B cell (primary cell): Measurements from ENCODE around the gene DHRS11. TPM values are rescaled to one million over a fixed set of nuclear protein-coding genes. Genes with fewer than 3 reads are reported as not detected.

ENCODE experiments used
- ATAC-seq: fragments of 200-7000 bp; cut with Tn5 transposase; one replicate; pipeline ENCODE4 v1.10.0; 2021; ENCODE audit warnings: low read depth, mild to moderate bottlenecking, moderate number of reproducible peaks, moderate library complexity
- CTCF ChIA-PET: fragments of 350-600 bp; sonication (Branson Sonifier 250); formaldehyde crosslinking; loops from one replicate; lab custom pipeline; 2021; ENCODE audit warnings: antibody characterized with exemption, inconsistent platforms; lab: Charles Lee
- POLR2A ChIA-PET: fragments of 350-600 bp; sonication (Branson Sonifier 250); formaldehyde crosslinking; loops from one replicate; lab custom pipeline; 2021; ENCODE audit warnings: antibody characterized with exemption; lab: Charles Lee
- DNase-seq: peaks from one replicate; pipeline ENCODE4 v3.0.0; 2013
- H2AFZ ChIP-seq: 2 replicates; pipeline ENCODE4 v1.6.1; 2012; ENCODE audit warnings: mild to moderate bottlenecking, low read depth, low read length; ENCODE audit not compliant: insufficient read depth, poor library complexity, severe bottlenecking
- H3K27ac ChIP-seq, 2 donors: 1 replicate in 1 of 2; 2 replicates in 1 of 2; pipeline ENCODE4 v1.5.1; 2012 to 2013; ENCODE audit warnings: low read length in 2 of 2, mild to moderate bottlenecking in 2 of 2, moderate library complexity in 1 of 2
- H3K27me3 ChIP-seq, 4 experiments: fragments of 200-600 bp in 1 of 4; sonication (generic) in 1 of 4; replicated peaks in 1 of 4; 1 replicate in 2 of 4; 2 replicates in 2 of 4; pipeline versions ENCODE4 v1.6.1 to v1.7.0; 2013 to 2016; ENCODE audit warnings: low read length in 3 of 4, mild to moderate bottlenecking in 2 of 4, mixed read lengths in 1 of 4, moderate library complexity in 1 of 4; ENCODE audit not compliant: insufficient read depth in 4 of 4, control insufficient read depth in 3 of 4; ENCODE audit errors: control extremely low read depth in 1 of 4
- H3K36me3 ChIP-seq, 2 experiments: replicated peaks in 1 of 2; 1 replicate in 1 of 2; 2 replicates in 1 of 2; pipeline versions ENCODE4 v1.6.1 to v1.7.1; 2013; ENCODE audit warnings: low read length in 1 of 2; ENCODE audit not compliant: insufficient read depth in 2 of 2, control insufficient read depth in 1 of 2; ENCODE audit errors: control extremely low read depth in 1 of 2, extremely low read depth in 1 of 2
- H3K4me1 ChIP-seq, 2 donors: fragments of 200-600 bp in 1 of 2; sonication (generic) in 1 of 2; 1 replicate in 1 of 2; 2 replicates in 1 of 2; pipeline versions ENCODE4 v1.5.1 to v1.6.1; 2013 to 2017; ENCODE audit warnings: low read length in 2 of 2; ENCODE audit not compliant: control insufficient read depth in 2 of 2, insufficient read depth in 2 of 2
- H3K4me2 ChIP-seq: replicated peaks from 2 replicates; pipeline ENCODE3; 2012; ENCODE audit warnings: mild to moderate bottlenecking, low read depth, low read length; ENCODE audit not compliant: poor library complexity, severe bottlenecking
- H3K4me3 ChIP-seq, 5 experiments: fragments of 200-600 bp in 1 of 5; sonication (generic) in 1 of 5; 1 replicate in 3 of 5; 2 replicates in 2 of 5; pipeline versions ENCODE4 v1.5.1 to v1.7.0; 2011 to 2016; ENCODE audit warnings: low read length in 4 of 5, mild to moderate bottlenecking in 4 of 5, low read depth in 2 of 5, control low read depth in 1 of 5, moderate library complexity in 1 of 5; ENCODE audit not compliant: insufficient read depth in 1 of 5; ENCODE audit errors: control extremely low read depth in 1 of 5, extremely low read depth in 1 of 5
- H3K79me2 ChIP-seq: fragments of 200-600 bp; sonication (generic); one replicate; pipeline ENCODE4 v1.6.0; 2016; ENCODE audit warnings: low read length; ENCODE audit not compliant: control insufficient read depth, insufficient read depth
- H3K9ac ChIP-seq: fragments of 200-600 bp; sonication (generic); 2 replicates; pipeline ENCODE4 v1.6.1; 2017; ENCODE audit warnings: mild to moderate bottlenecking, low read length, moderate library complexity
- H3K9me3 ChIP-seq, 3 donors: one replicate each; pipeline versions ENCODE4 v1.6.1 to v1.7.1; 2013; ENCODE audit warnings: low read length in 2 of 3; ENCODE audit not compliant: control insufficient read depth in 2 of 3, insufficient read depth in 1 of 3; ENCODE audit errors: control extremely low read depth in 1 of 3
- H4K20me1 ChIP-seq: 2 replicates; pipeline ENCODE4 v1.6.0; 2012; ENCODE audit warnings: mild to moderate bottlenecking, low read length; ENCODE audit not compliant: insufficient read depth, control insufficient read depth, poor library complexity, severe bottlenecking
- H3K27ac Mint-ChIP-seq: one replicate; pipeline ENCODE4 v1.8.0; 2021; ENCODE audit warnings: mixed read lengths
- H3K27me3 Mint-ChIP-seq: one replicate; pipeline ENCODE4 v1.8.0; 2021; ENCODE audit warnings: mixed read lengths
- H3K4me1 Mint-ChIP-seq: one replicate; pipeline ENCODE4 v1.8.0; 2021; ENCODE audit warnings: mixed read lengths
- H3K4me3 Mint-ChIP-seq: one replicate; pipeline ENCODE4 v1.8.0; 2021; ENCODE audit warnings: mixed read lengths
- H3K9me3 Mint-ChIP-seq: one replicate; pipeline ENCODE4 v1.8.0; 2022; ENCODE audit warnings: mixed read lengths; ENCODE audit not compliant: insufficient read depth
- EZH2 ChIP-seq: IDR thresholded peaks from 2 replicates; pipeline ENCODE4 v1.6.1; 2012; ENCODE audit warnings: borderline replicate concordance, low read depth, mild to moderate bottlenecking, moderate library complexity, low read length; ENCODE audit not compliant: insufficient read depth, poor library complexity, severe bottlenecking
- WGBS: methylation state at CpG from one replicate; pipeline ENCODE4 v1.1.5; 2013; ENCODE audit warnings: missing lambda C conversion rate; ENCODE audit not compliant: insufficient coverage; 5-methylcytosine and 5-hydroxymethylcytosine counted together
- intact Hi-C: fragments of 100-400 bp; cut with micrococcal nuclease; formaldehyde crosslinking; loops from one replicate; pipeline ENCODE4 v1.10.0; 2022
- polyA plus RNA-seq: library from polyadenylated mRNA; depleted of rRNA; stranded (reverse); fragments of >200 nt; gene quantifications from 2 replicates; pipeline ENCODE4 v1.2.3, GENCODE V29; 2012
- total RNA-seq, 2 donors: library from RNA; stranded (reverse); fragments of 120-200 nt in 1 of 2; gene quantifications; 1 replicate in 1 of 2; 2 replicates in 1 of 2; pipeline versions ENCODE4 v1.2.3 to v1.2.4, GENCODE V29; 2013 to 2022
- TF ChIP-seq, protein P1 (sequence below): fragments of 200-600 bp; IDR thresholded peaks from one replicate; pipeline ENCODE4 v1.8.0; 2022; ENCODE audit warnings: antibody characterized with exemption, mild to moderate bottlenecking

The DHRS11 gene
- total and polyA plus RNA-seq, 2 donors (not counting 1 experiment from before 2014, with no cell fraction given) = 4.3 to 8.2 TPM

GRCh38 chr17:36608280-36608679, 16.6 kb downstream of the DHRS11 start:
- no peak overlapping the region for H2AFZ ChIP-seq
- H3K9ac ChIP-seq = no peak overlapping the region
- no peaks in the 10 kb centered on the region for H3K27me3 ChIP-seq
- H4K20me1 ChIP-seq = peaks cover 16% of the 10 kb centered on the region
- DNase-seq = no peak
- no peak overlapping the region for H3K27ac Mint-ChIP-seq
- H3K36me3 ChIP-seq = no peaks in the 10 kb centered on the region
- WGBS = 82% methylated on average over 7 of the region's 7 CpGs
- ChIA-PET CTCF (interaction anchor here (0.9 to 1.0 kb wide), 2 partner anchors 9 to 439 kb away, joined by 3 read pairs; no protein-coding TSS in a partner anchor), POLR2A (no interaction called here)
- peaks cover 0 to 16% of the 10 kb centered on the region in 2 donors for H3K4me1 ChIP-seq
- ATAC-seq = no peak
- H3K4me1 Mint-ChIP-seq = peaks cover 31% of the 10 kb centered on the region
- H3K79me2 ChIP-seq = peaks cover 20% of the 10 kb centered on the region
- H3K27ac ChIP-seq = no peak overlapping the region
- no peaks in the 10 kb centered on the region for H3K27me3 Mint-ChIP-seq
- no peak for TF ChIP-seq EZH2
- TF ChIP-seq, protein P1, sequence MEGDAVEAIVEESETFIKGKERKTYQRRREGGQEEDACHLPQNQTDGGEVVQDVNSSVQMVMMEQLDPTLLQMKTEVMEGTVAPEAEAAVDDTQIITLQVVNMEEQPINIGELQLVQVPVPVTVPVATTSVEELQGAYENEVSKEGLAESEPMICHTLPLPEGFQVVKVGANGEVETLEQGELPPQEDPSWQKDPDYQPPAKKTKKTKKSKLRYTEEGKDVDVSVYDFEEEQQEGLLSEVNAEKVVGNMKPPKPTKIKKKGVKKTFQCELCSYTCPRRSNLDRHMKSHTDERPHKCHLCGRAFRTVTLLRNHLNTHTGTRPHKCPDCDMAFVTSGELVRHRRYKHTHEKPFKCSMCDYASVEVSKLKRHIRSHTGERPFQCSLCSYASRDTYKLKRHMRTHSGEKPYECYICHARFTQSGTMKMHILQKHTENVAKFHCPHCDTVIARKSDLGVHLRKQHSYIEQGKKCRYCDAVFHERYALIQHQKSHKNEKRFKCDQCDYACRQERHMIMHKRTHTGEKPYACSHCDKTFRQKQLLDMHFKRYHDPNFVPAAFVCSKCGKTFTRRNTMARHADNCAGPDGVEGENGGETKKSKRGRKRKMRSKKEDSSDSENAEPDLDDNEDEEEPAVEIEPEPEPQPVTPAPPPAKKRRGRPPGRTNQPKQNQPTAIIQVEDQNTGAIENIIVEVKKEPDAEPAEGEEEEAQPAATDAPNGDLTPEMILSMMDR = no peak
- H3K9me3 Mint-ChIP-seq = no peaks in the 10 kb centered on the region
- no peak overlapping the region for H3K4me2 ChIP-seq
- no peaks in the 10 kb centered on the region for H3K9me3 ChIP-seq
- H3K4me3 ChIP-seq = no peak overlapping the region
- intact Hi-C loops = no loop called here
- no peak overlapping the region for H3K4me3 Mint-ChIP-seq

GRCh38 chr17:36608794-36609497, 17.3 kb downstream of the DHRS11 start:
- ChIA-PET POLR2A (no interaction called here), CTCF (interaction anchor here (1.0 kb wide), 1 partner anchor 10 kb away, joined by 3 read pairs; no protein-coding TSS in a partner anchor)
- TF ChIP-seq, protein P1 = peak; percentile 21
- no peak for TF ChIP-seq EZH2
- no peaks in the 10 kb centered on the region for H3K9me3 Mint-ChIP-seq
- H3K27me3 Mint-ChIP-seq = no peaks in the 10 kb centered on the region
- no peak overlapping the region for H3K4me3 ChIP-seq
- no peak overlapping the region for H3K27ac ChIP-seq
- DNase-seq (peak; percentile 33), ATAC-seq (peak; percentile 41)
- H3K4me2 ChIP-seq = peak overlapping the region; percentile 40
- H3K4me1 ChIP-seq = peaks cover 0 to 12% of the 10 kb centered on the region in 2 donors
- no peaks in the 10 kb centered on the region for H3K9me3 ChIP-seq
- H3K4me3 Mint-ChIP-seq = peak overlapping the region; percentile 26
- H3K9ac ChIP-seq = no peak overlapping the region
- peaks cover 14% of the 10 kb centered on the region for H3K79me2 ChIP-seq
- intact Hi-C loops = no loop called here
- no peak overlapping the region for H2AFZ ChIP-seq
- no peak overlapping the region for H3K27ac Mint-ChIP-seq
- peaks cover 27% of the 10 kb centered on the region for H3K4me1 Mint-ChIP-seq
- peaks cover 10% of the 10 kb centered on the region for H4K20me1 ChIP-seq
- WGBS = 55% methylated on average over 18 of the region's 24 CpGs
- no peaks in the 10 kb centered on the region for H3K36me3 ChIP-seq
- H3K27me3 ChIP-seq = no peaks in the 10 kb centered on the region
